ENCODE data around the gene EPM2A.

DNA sequence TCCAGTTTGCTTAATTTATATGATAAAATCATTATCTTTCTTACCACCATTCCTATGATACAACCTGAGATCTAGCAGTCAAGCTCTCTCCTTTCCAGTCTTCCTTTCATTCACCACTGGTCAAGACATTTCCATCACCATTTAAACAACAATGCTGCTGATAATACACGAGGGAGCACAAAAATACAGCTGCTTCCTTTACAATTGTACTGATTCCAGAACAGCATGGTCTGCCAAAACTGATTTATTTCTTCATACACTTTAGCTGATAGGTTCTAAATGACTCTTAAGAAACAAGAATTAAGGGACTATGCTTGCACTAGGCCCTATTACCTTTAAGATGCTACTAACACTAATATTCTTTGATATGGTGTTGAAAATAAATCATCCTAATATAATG, 65.0 kb downstream of the EPM2A start:
- no peak for TF ChIP-seq POLR2A (IDR thresholded peaks at IDR 0.05; ENCODE audit: low read depth, low read length)
- TF ChIP-seq SMC3 (IDR thresholded peaks at IDR 0.05; ENCODE audit: low read depth, low read length): no peak
- TF ChIP-seq, protein P1, sequence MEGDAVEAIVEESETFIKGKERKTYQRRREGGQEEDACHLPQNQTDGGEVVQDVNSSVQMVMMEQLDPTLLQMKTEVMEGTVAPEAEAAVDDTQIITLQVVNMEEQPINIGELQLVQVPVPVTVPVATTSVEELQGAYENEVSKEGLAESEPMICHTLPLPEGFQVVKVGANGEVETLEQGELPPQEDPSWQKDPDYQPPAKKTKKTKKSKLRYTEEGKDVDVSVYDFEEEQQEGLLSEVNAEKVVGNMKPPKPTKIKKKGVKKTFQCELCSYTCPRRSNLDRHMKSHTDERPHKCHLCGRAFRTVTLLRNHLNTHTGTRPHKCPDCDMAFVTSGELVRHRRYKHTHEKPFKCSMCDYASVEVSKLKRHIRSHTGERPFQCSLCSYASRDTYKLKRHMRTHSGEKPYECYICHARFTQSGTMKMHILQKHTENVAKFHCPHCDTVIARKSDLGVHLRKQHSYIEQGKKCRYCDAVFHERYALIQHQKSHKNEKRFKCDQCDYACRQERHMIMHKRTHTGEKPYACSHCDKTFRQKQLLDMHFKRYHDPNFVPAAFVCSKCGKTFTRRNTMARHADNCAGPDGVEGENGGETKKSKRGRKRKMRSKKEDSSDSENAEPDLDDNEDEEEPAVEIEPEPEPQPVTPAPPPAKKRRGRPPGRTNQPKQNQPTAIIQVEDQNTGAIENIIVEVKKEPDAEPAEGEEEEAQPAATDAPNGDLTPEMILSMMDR (conservative IDR thresholded peaks at IDR 0.05; ENCODE audit: low read depth, low read length): no peak
- no peak for TF ChIP-seq RCOR1 (IDR thresholded peaks at IDR 0.05; ENCODE audit: insufficient replicate concordance, low read length)
- no peak for TF ChIP-seq BHLHE40 (IDR thresholded peaks at IDR 0.05; ENCODE audit: low read depth, low read length)
- TF ChIP-seq, protein P2, sequence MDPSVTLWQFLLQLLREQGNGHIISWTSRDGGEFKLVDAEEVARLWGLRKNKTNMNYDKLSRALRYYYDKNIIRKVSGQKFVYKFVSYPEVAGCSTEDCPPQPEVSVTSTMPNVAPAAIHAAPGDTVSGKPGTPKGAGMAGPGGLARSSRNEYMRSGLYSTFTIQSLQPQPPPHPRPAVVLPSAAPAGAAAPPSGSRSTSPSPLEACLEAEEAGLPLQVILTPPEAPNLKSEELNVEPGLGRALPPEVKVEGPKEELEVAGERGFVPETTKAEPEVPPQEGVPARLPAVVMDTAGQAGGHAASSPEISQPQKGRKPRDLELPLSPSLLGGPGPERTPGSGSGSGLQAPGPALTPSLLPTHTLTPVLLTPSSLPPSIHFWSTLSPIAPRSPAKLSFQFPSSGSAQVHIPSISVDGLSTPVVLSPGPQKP (IDR thresholded peaks at IDR 0.05; ENCODE audit: borderline replicate concordance, low read depth, low read length): no peak
- TF ChIP-seq, protein P3, sequence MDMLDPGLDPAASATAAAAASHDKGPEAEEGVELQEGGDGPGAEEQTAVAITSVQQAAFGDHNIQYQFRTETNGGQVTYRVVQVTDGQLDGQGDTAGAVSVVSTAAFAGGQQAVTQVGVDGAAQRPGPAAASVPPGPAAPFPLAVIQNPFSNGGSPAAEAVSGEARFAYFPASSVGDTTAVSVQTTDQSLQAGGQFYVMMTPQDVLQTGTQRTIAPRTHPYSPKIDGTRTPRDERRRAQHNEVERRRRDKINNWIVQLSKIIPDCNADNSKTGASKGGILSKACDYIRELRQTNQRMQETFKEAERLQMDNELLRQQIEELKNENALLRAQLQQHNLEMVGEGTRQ (IDR thresholded peaks at IDR 0.05; ENCODE audit: low read depth, low read length): no peak
- TF ChIP-seq CEBPB (IDR thresholded peaks at IDR 0.05; ENCODE audit: low read depth, low read length): no peak
